GM19043 (cell line): ENCODE results near the gene LUM.
A peak's percentile ranks its signal among the peaks of the same experiment; 100 is the strongest.
"Not testable (repeated sequence)": the region's sequence is repeated elsewhere in the genome, so short reads cannot be mapped to it uniquely, and the experiment has no call there.

ENCODE experiments used
- ATAC-seq: cut with Tn5 transposase; IDR thresholded peaks from one replicate; pipeline ENCODE4 v1.9.1; 2021; ENCODE audit warnings: low read depth; ENCODE audit not compliant: unreplicated experiment

Gene LUM

GRCh38 chr12:91110311-91110924, 876 bp downstream of the LUM start:
- ATAC-seq: no peak

GRCh38 chr12:91109581-91110310, 1.5 kb downstream of the LUM start:
- ATAC-seq: no peak

- ATAC-seq: peak; percentile 79
These were observed 2.1 kb downstream of the LUM start for GRCh38 chr12:91109148-91109564.

- no peak for ATAC-seq
These were observed 3.0 kb downstream of the LUM start for GRCh38 chr12:91108196-91108755.

- ATAC-seq: no peak
These were observed 5.0 kb downstream of the LUM start for GRCh38 chr12:91106283-91106682.

- no peak for ATAC-seq
These were observed 5.5 kb downstream of the LUM start for GRCh38 chr12:91105807-91106206.

GRCh38 chr12:91104812-91105466, 6.4 kb downstream of the LUM start:
- ATAC-seq: no peak

- no peak for ATAC-seq
These were observed 7.7 kb downstream of the LUM start for GRCh38 chr12:91103624-91104023.

- no peak for ATAC-seq
These were observed 8.2 kb downstream of the LUM start for GRCh38 chr12:91103101-91103500.

- no peak for ATAC-seq
These were observed 10.4 kb downstream of the LUM start for GRCh38 chr12:91100906-91101305.

- no peak for ATAC-seq
These were observed 11.5 kb downstream of the LUM start for GRCh38 chr12:91099836-91100235.

GRCh38 chr12:91099341-91099740, 12.0 kb downstream of the LUM start:
- no peak for ATAC-seq

GRCh38 chr12:91098941-91099340, 12.4 kb downstream of the LUM start:
- no peak for ATAC-seq

- ATAC-seq: no peak
These were observed 12.8 kb downstream of the LUM start for GRCh38 chr12:91098461-91098860.

GRCh38 chr12:91094957-91095356, 16.3 kb downstream of the LUM start:
- ATAC-seq: no peak

GRCh38 chr12:91094032-91094662, 17.1 kb downstream of the LUM start:
- ATAC-seq: no peak

GRCh38 chr12:91093341-91093740, 18.0 kb downstream of the LUM start:
- ATAC-seq: no peak

GRCh38 chr12:91091916-91092715, 19.2 kb downstream of the LUM start:
- ATAC-seq: no peak

GRCh38 chr12:91089953-91090352, 21.3 kb downstream of the LUM start:
- not testable (repeated sequence) for ATAC-seq

GRCh38 chr12:91080041-91080440, 31.3 kb downstream of the LUM start:
- ATAC-seq: no peak
